H9 (cell line): ENCODE results near the gene ST6GAL2. TPM values are rescaled to one million over a fixed set of nuclear protein-coding genes. Genes with fewer than 3 reads are reported as not detected.

ENCODE experiments used
- DNase-seq: peaks from one replicate; pipeline ENCODE4 v3.0.0-alpha.2; 2017
- H2AFZ ChIP-seq: one replicate; pipeline ENCODE4 v1.6.1; 2013; ENCODE audit warnings: mild to moderate bottlenecking, low read length, control low read depth, moderate library complexity
- H2AK5ac ChIP-seq: 2 replicates; pipeline ENCODE4 v1.6.1; 2013; ENCODE audit warnings: low read length, control low read depth, mixed read lengths; ENCODE audit not compliant: insufficient read length
- H2BK120ac ChIP-seq: one replicate; pipeline ENCODE4 v1.6.1; 2013; ENCODE audit warnings: low read depth, mild to moderate bottlenecking, low read length, control low read depth, inconsistent platforms; ENCODE audit not compliant: poor library complexity, severe bottlenecking
- H2BK12ac ChIP-seq: 2 replicates; pipeline ENCODE4 v1.6.1; 2013; ENCODE audit warnings: low read length, control low read depth, mixed read lengths, low read depth; ENCODE audit not compliant: insufficient read length
- H2BK15ac ChIP-seq: 2 replicates; pipeline ENCODE4 v1.6.1; 2013; ENCODE audit warnings: low read depth, low read length, control low read depth
- H2BK20ac ChIP-seq: one replicate; pipeline ENCODE4 v1.6.1; 2013; ENCODE audit warnings: low read depth, mild to moderate bottlenecking, low read length, control low read depth, inconsistent platforms; ENCODE audit not compliant: poor library complexity, severe bottlenecking
- H2BK5ac ChIP-seq: 2 replicates; pipeline ENCODE4 v1.6.1; 2013; ENCODE audit warnings: low read length, control low read depth, mixed read lengths; ENCODE audit not compliant: insufficient read length
- H3K14ac ChIP-seq: 2 replicates; pipeline ENCODE4 v1.6.1; 2013; ENCODE audit warnings: low read length, control low read depth; ENCODE audit not compliant: insufficient read depth
- H3K18ac ChIP-seq: 2 replicates; pipeline ENCODE4 v1.6.1; 2013; ENCODE audit warnings: low read depth, mild to moderate bottlenecking, mixed read lengths, low read length, control low read depth; ENCODE audit not compliant: insufficient read length
- H3K23ac ChIP-seq: 2 replicates; pipeline ENCODE4 v1.6.1; 2013; ENCODE audit warnings: low read length, control low read depth, mixed read lengths, low read depth; ENCODE audit not compliant: insufficient read length
- H3K23me2 ChIP-seq: 2 replicates; pipeline ENCODE4 v1.6.1; 2013; ENCODE audit warnings: low read depth, mild to moderate bottlenecking, mixed read lengths, low read length, control low read depth; ENCODE audit not compliant: insufficient read length, poor library complexity, severe bottlenecking
- H3K27ac ChIP-seq: 2 replicates; pipeline ENCODE4 v1.5.1; 2013; ENCODE audit warnings: low read length, control low read depth, mixed read lengths, low read depth; ENCODE audit not compliant: insufficient read length
- H3K27me3 ChIP-seq: 2 replicates; pipeline ENCODE4 v1.6.1; 2013; ENCODE audit warnings: low read length, control low read depth, inconsistent platforms; ENCODE audit not compliant: insufficient read depth
- H3K4ac ChIP-seq: 2 replicates; pipeline ENCODE4 v1.6.1; 2013; ENCODE audit warnings: low read depth, mild to moderate bottlenecking, control low read depth, inconsistent platforms, low read length, moderate library complexity
- H3K4me1 ChIP-seq: 2 replicates; pipeline ENCODE4 v1.6.1; 2013; ENCODE audit warnings: low read length, control low read depth, inconsistent platforms; ENCODE audit not compliant: insufficient read depth
- H3K4me2 ChIP-seq: 2 replicates; pipeline ENCODE4 v1.6.1; 2013; ENCODE audit warnings: low read length, control low read depth, mixed read lengths; ENCODE audit not compliant: insufficient read length, insufficient read depth
- H3K56ac ChIP-seq: 2 replicates; pipeline ENCODE4 v1.6.1; 2013; ENCODE audit warnings: low read depth, mild to moderate bottlenecking, mixed read lengths, low read length, control low read depth; ENCODE audit not compliant: insufficient read length
- H3K79me1 ChIP-seq: 2 replicates; pipeline ENCODE4 v1.6.1; 2013; ENCODE audit warnings: low read depth, mild to moderate bottlenecking, moderate library complexity, low read length, control low read depth, inconsistent platforms; ENCODE audit not compliant: insufficient read depth, poor library complexity, severe bottlenecking
- H3K79me2 ChIP-seq: 2 replicates; pipeline ENCODE4 v1.6.1; 2013; ENCODE audit warnings: low read length, control low read depth, inconsistent platforms; ENCODE audit not compliant: insufficient read depth
- H3K9ac ChIP-seq: 2 replicates; pipeline ENCODE4 v1.6.1; 2013; ENCODE audit warnings: low read length, control low read depth, mixed read lengths; ENCODE audit not compliant: insufficient read length; ENCODE audit errors: extremely low read depth
- H3K9me3 ChIP-seq: one replicate; pipeline ENCODE4 v1.6.1; 2013; ENCODE audit warnings: low read depth, low read length, inconsistent platforms; ENCODE audit not compliant: control insufficient read depth
- H3T11ph ChIP-seq: one replicate; pipeline ENCODE4 v1.6.1; 2013; ENCODE audit warnings: mild to moderate bottlenecking, low read length, control low read depth, inconsistent platforms
- H4K20me1 ChIP-seq: one replicate; pipeline ENCODE4 v1.6.1; 2013; ENCODE audit not compliant: control insufficient read depth, insufficient read length, insufficient read depth
- H4K5ac ChIP-seq: 2 replicates; pipeline ENCODE4 v1.6.1; 2013; ENCODE audit warnings: low read depth, mild to moderate bottlenecking, mixed read lengths, low read length, control low read depth; ENCODE audit not compliant: insufficient read length
- H4K8ac ChIP-seq: replicated peaks from 2 replicates; pipeline ENCODE4 v1.6.1; 2013; ENCODE audit warnings: low read length, control low read depth, mixed read lengths, low read depth; ENCODE audit not compliant: insufficient read length
- H4K91ac ChIP-seq: 2 replicates; pipeline ENCODE4 v1.6.1; 2013; ENCODE audit warnings: low read depth, mild to moderate bottlenecking, moderate library complexity, mixed read lengths, low read length, control low read depth; ENCODE audit not compliant: insufficient read length
- H3K27ac Mint-ChIP-seq, 3 experiments: 2 replicates in 2 of 3; 3 replicates in 1 of 3; pipeline ENCODE4 v1.8.0; 2020 to 2021; ENCODE audit warnings: mixed read lengths in 3 of 3, mild to moderate bottlenecking in 1 of 3, moderate library complexity in 1 of 3
- H3K27me3 Mint-ChIP-seq: 2 replicates; pipeline ENCODE4 v1.8.0; 2021; ENCODE audit warnings: low read depth, mild to moderate bottlenecking, moderate library complexity, mixed read lengths
- H3K36me3 Mint-ChIP-seq, 3 experiments: 2 replicates in 2 of 3; 3 replicates in 1 of 3; pipeline ENCODE4 v1.8.0; 2020 to 2021; ENCODE audit warnings: low read depth in 3 of 3, mixed read lengths in 3 of 3; ENCODE audit not compliant: insufficient read depth in 1 of 3
- H3K4me1 Mint-ChIP-seq, 2 experiments: 2 replicates each; pipeline ENCODE4 v1.8.0; 2020; ENCODE audit warnings: mixed read lengths in 2 of 2
- H3K4me3 Mint-ChIP-seq, 2 experiments: 2 replicates in 1 of 2; 3 replicates in 1 of 2; pipeline ENCODE4 v1.8.0; 2020 to 2021; ENCODE audit warnings: mild to moderate bottlenecking in 2 of 2, mixed read lengths in 2 of 2, moderate library complexity in 1 of 2
- H3K9me3 Mint-ChIP-seq, 2 experiments: 2 replicates in 1 of 2; 3 replicates in 1 of 2; pipeline ENCODE4 v1.8.0; 2020; ENCODE audit warnings: mild to moderate bottlenecking in 2 of 2, mixed read lengths in 2 of 2, moderate library complexity in 1 of 2
- CTCF ChIP-seq: fragments of 200-600 bp; sonication (generic); conservative IDR thresholded peaks from 3 replicates; pipeline ENCODE4 v1.8.0; 2021; ENCODE audit warnings: antibody characterized with exemption, mild to moderate bottlenecking
- WGBS: extraction: QIAGEN DNeasy Blood & Tissue Kit; methylation state at CpG from one replicate; pipeline ENCODE4 v1.1.7; 2013; ENCODE audit warnings: missing lambda C conversion rate, low lambda C conversion rate, mixed read lengths; ENCODE audit not compliant: insufficient read length; ENCODE audit errors: extremely low coverage; 5-methylcytosine and 5-hydroxymethylcytosine counted together
- total RNA-seq: library from RNA; stranded (reverse); gene quantifications from 2 replicates; pipeline ENCODE4 v1.2.1, GENCODE V29; 2021

The ST6GAL2 gene
- total RNA-seq, 1 experiment from 2014 or later, result 7.6 TPM

GRCh38 chr2:106781196-106781595 lies 104.8 kb downstream of the ST6GAL2 start:
- Histone ChIP-seq H2BK5ac (no peak overlapping the region), H2AFZ (no peak overlapping the region), H3K9ac (no peak overlapping the region), H3K18ac (no peak overlapping the region), H3K4ac (no peak overlapping the region), H3K9me3 (no peaks in the 10 kb centered on the region), H4K20me1 (no peaks in the 10 kb centered on the region), H4K91ac (no peak overlapping the region), H4K8ac (no peak overlapping the region), H2BK120ac (no peak overlapping the region), H3K56ac (no peak overlapping the region), H2AK5ac (no peak overlapping the region), H2BK20ac (no peak overlapping the region), H3K4me2 (no peak overlapping the region), H3K27me3 (no peaks in the 10 kb centered on the region), H3K23me2 (no peaks in the 10 kb centered on the region), H3K4me1 (no peaks in the 10 kb centered on the region), H3K27ac (no peak overlapping the region), H3T11ph (no peak overlapping the region), H4K5ac (no peak overlapping the region), H2BK12ac (no peak overlapping the region), H3K14ac (no peak overlapping the region), H3K79me1 (no peaks in the 10 kb centered on the region), H3K79me2 (no peaks in the 10 kb centered on the region), H3K23ac (no peak overlapping the region), H2BK15ac (no peak overlapping the region)
- DNase-seq, result no peak
- H3K4me1 Mint-ChIP-seq, result peaks cover 5 to 9% of the 10 kb centered on the region in 2 experiments
- H3K27ac Mint-ChIP-seq, result peak overlapping the region in 1 of 3 experiments; percentile 25; a peak in 1 of 7 replicates
- H3K9me3 Mint-ChIP-seq, result peaks cover 5 to 7% of the 10 kb centered on the region in 2 experiments
- no peak overlapping the region for H3K4me3 Mint-ChIP-seq
- TF ChIP-seq CTCF, result no peak
- no CpG with 5 or more reads among the region's 3 CpGs for WGBS
- no peaks in the 10 kb centered on the region; the same call in 1 of the 2 replicates for H3K27me3 Mint-ChIP-seq
- H3K36me3 Mint-ChIP-seq, result peaks cover 0 to 5% (median 2%) of the 10 kb centered on the region in 3 experiments; a peak in 3 of 7 replicates
